Right lobe of liver (tissue), 6 donors: Measurements from ENCODE around the gene SBF2. TPM values are rescaled to one million over a fixed set of nuclear protein-coding genes. Genes with fewer than 3 reads are reported as not detected.

Experiments
- ATAC-seq, 4 donors: fragments of 200-7000 bp; cut with Tn5 transposase; one replicate each; pipeline ENCODE4 v1.9.1; 2020; ENCODE audit warnings: mild to moderate bottlenecking in 4 of 4, moderate library complexity in 4 of 4
- DNase-seq, 3 donors: peaks; one replicate each; pipeline ENCODE4 v3.0.0-alpha.2; 2020
- H3K27ac ChIP-seq, 3 donors: fragments of 200-600 bp; one replicate each; pipeline ENCODE4 v1.8.0; 2022
- H3K27me3 ChIP-seq, 2 donors: fragments of 200-600 bp; one replicate each; pipeline ENCODE4 v1.8.0; 2022
- H3K36me3 ChIP-seq, 4 donors: fragments of 200-600 bp; sonication (generic) in 1 of 4; one replicate each; pipeline versions ENCODE4 v1.5.1 to v1.8.0; 2017 to 2022; ENCODE audit warnings: control low read depth in 1 of 4
- H3K4me1 ChIP-seq, 4 donors: fragments of 200-600 bp; sonication (generic) in 1 of 4; one replicate each; pipeline versions ENCODE4 v1.5.1 to v1.8.0; 2017 to 2022; ENCODE audit warnings: control low read depth in 1 of 4
- H3K4me3 ChIP-seq, 3 donors: fragments of 200-600 bp; one replicate each; pipeline ENCODE4 v1.8.0; 2022
- H3K9me3 ChIP-seq, 4 donors: fragments of 200-600 bp; sonication (generic) in 1 of 4; one replicate each; pipeline versions ENCODE4 v1.5.1 to v1.8.0; 2017 to 2022; ENCODE audit warnings: control low read depth in 1 of 4
- CTCF ChIP-seq, 4 donors: fragments of 200-600 bp in 3 of 4; fragments of 450-650 bp in 1 of 4; IDR thresholded peaks; one replicate each; pipeline versions ENCODE4 v1.5.1 to v1.8.0; 2016 to 2022; ENCODE audit warnings: antibody characterized with exemption in 4 of 4, mild to moderate bottlenecking in 2 of 4
- POLR2A ChIP-seq: fragments of 450-650 bp; IDR thresholded peaks from one replicate; pipeline ENCODE4 v1.6.1; 2017; ENCODE audit warnings: antibody characterized with exemption, mild to moderate bottlenecking
- WGBS: methylation state at CpG from one replicate; pipeline ENCODE4 v1.1.6; 2018; ENCODE audit warnings: low coverage, low lambda C conversion rate; ENCODE audit not compliant: insufficient coverage; ENCODE audit errors: missing lambda C conversion rate; 5-methylcytosine and 5-hydroxymethylcytosine counted together
- intact Hi-C, 2 donors: fragments of 100-400 bp; cut with DNase I; formaldehyde crosslinking; loops; one replicate each; pipeline versions ENCODE4 v1.11.2 to v1.14.1; 2022
- total RNA-seq, 6 experiments: library from RNA; depleted of rRNA in 2 of 6; stranded (reverse); fragments of >200 nt in 2 of 6; fragmentation: NEBNext Ultra II Directional in 3 of 6; extraction: Animal tissue kit (Norgen Biotek cat#: 25700) in 3 of 6; gene quantifications; one replicate each; pipeline versions ENCODE4 v1.1.0 to v1.2.4, GENCODE V29; 2016 to 2023
- donor health status: DM: no; HTN: yes; CAD: no.
- donor health status: DM: no; HTN: no; CAD: no.
- donor health status: DM: no; HTN: no; CAD: no.
- donor health status: DM: no; HTN: yes; CAD: no.
- donor health status: DM: no; HTN: yes; CAD: no.

SBF2 gene
- total RNA-seq, 6 experiments from 2014 or later = 13.7 to 28.4 (median 21.3) TPM

GRCh38 chr11:9817191-9817590 is 476.8 kb downstream of the SBF2 start:
- no peak for DNase-seq
- TF ChIP-seq CTCF (IDR thresholded peaks at IDR 0.05) = no peak
- no peak for TF ChIP-seq POLR2A
- Histone ChIP-seq H3K4me3 (no peak overlapping the region), H3K27me3 (no peaks in the 10 kb centered on the region), H3K36me3 (peaks cover 0 to 6% (median under 1%) of the 10 kb centered on the region in 4 donors), H3K4me1 (no peaks in the 10 kb centered on the region), H3K27ac (no peak overlapping the region), H3K9me3 (no peaks in the 10 kb centered on the region)
- ATAC-seq = no peak
- intact Hi-C loops = no loop called here
- WGBS = 100% methylated on average over 1 of the region's 1 CpG

DNA sequence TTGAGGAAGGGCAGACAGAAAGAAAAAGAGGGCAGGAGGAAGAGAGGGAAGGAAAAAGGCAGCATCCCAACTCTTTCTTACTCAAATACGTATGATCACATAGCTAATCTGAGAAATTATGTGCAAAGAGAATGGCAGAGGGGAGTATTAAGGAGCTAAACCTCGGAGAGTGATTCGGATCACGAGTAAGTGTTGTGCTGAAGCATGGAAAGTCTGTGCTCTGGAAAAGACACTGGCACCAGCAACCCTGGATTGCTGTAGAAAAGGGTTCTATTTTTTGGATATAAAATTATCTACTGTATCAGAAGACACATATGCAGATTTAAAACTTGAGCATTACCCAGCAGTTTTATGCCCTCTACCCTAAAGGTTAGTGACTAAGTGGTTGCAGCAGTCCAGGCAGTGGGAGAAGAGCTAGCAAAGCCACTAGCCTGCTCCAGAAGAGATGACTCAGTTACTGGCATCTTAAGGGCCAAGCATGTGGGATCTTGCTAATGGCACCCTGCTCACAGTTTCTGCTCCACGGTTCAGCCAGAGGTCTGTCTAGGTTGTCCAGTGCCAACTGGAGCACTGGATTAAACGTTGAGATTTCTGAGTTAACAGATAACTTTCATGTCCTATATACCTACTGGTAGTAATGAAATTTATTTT is 478.4 kb downstream of the SBF2 start:
- Histone ChIP-seq H3K36me3 (peaks cover 0 to 13% (median under 1%) of the 10 kb centered on the region in 4 donors), H3K27ac (no peak overlapping the region), H3K27me3 (no peaks in the 10 kb centered on the region), H3K9me3 (no peaks in the 10 kb centered on the region), H3K4me3 (no peak overlapping the region), H3K4me1 (no peaks in the 10 kb centered on the region)
- DNase-seq (no peak), ATAC-seq (no peak)
- TF ChIP-seq CTCF (IDR thresholded peaks at IDR 0.05) (no peak), POLR2A (no peak)
- WGBS = 80% methylated on average over 5 of the region's 6 CpGs
- intact Hi-C loops = no loop called here

GRCh38 chr11:9814108-9814507 is 479.9 kb downstream of the SBF2 start:
- DNase-seq (no peak), ATAC-seq (no peak)
- H3K27me3 ChIP-seq = no peaks in the 10 kb centered on the region
- peaks cover 0 to 13% (median under 1%) of the 10 kb centered on the region in 4 donors for H3K36me3 ChIP-seq
- H3K27ac ChIP-seq = no peak overlapping the region
- no peak overlapping the region for H3K4me3 ChIP-seq
- no peaks in the 10 kb centered on the region for H3K4me1 ChIP-seq
- intact Hi-C loops = no loop called here
- no peak for TF ChIP-seq CTCF (IDR thresholded peaks at IDR 0.05)
- TF ChIP-seq POLR2A = no peak
- H3K9me3 ChIP-seq = no peaks in the 10 kb centered on the region

GRCh38 chr11:9808943-9809342 is 485.1 kb downstream of the SBF2 start:
- intact Hi-C loops = no loop called here
- DNase-seq = no peak
- TF ChIP-seq POLR2A (no peak), CTCF (IDR thresholded peaks at IDR 0.05) (no peak)
- Histone ChIP-seq H3K27ac (no peak overlapping the region), H3K27me3 (no peaks in the 10 kb centered on the region), H3K9me3 (no peaks in the 10 kb centered on the region), H3K4me3 (no peak overlapping the region), H3K4me1 (peaks cover 0 to 5% (median 0%) of the 10 kb centered on the region in 4 donors), H3K36me3 (peaks cover 0 to 14% (median 2%) of the 10 kb centered on the region in 4 donors)
- no peak for ATAC-seq
- WGBS = 78% methylated on average over 5 of the region's 7 CpGs
